Adrenal gland (tissue), 12 donors: Measurements from ENCODE around the gene C9orf40. TPM values are rescaled to one million over a fixed set of nuclear protein-coding genes. Genes with fewer than 3 reads are reported as not detected.

Experiments
- DNase-seq, 7 donors: peaks; one replicate each; pipeline ENCODE4 v3.0.0-alpha.2; 2019 to 2020
- H3K27ac ChIP-seq, 5 donors: fragments of 200-600 bp; sonication (generic) in 4 of 5; 1 replicate in 3 of 5; 2 replicates in 2 of 5; pipeline versions ENCODE4 v1.5.1 to v1.8.0; 2016 to 2020; ENCODE audit warnings: mild to moderate bottlenecking in 1 of 5
- H3K27me3 ChIP-seq: fragments of 200-600 bp; 2 replicates; pipeline ENCODE4 v1.8.0; 2021
- H3K36me3 ChIP-seq, 2 donors: fragments of 200-600 bp; replicated peaks in 1 of 2; 1 replicate in 1 of 2; 2 replicates in 1 of 2; pipeline versions ENCODE4 v1.5.1 to v1.8.0; 2018 to 2022
- H3K4me1 ChIP-seq, 2 donors: fragments of 200-600 bp; replicated peaks in 1 of 2; 1 replicate in 1 of 2; 2 replicates in 1 of 2; pipeline versions ENCODE4 v1.5.1 to v1.8.0; 2018 to 2021
- H3K4me3 ChIP-seq, 4 donors: fragments of 200-600 bp; sonication (generic) in 3 of 4; one replicate each; pipeline ENCODE4 v1.5.1; 2016 to 2018
- H3K9me3 ChIP-seq, 3 donors: fragments of 200-600 bp; sonication (generic) in 1 of 3; replicated peaks in 1 of 3; 1 replicate in 2 of 3; 2 replicates in 1 of 3; pipeline versions ENCODE4 v1.5.1 to v1.8.0; 2016 to 2021
- POLR2A ChIP-seq, 2 donors: fragments of 450-650 bp; IDR thresholded peaks; one replicate each; pipeline ENCODE4 v1.6.1; 2017; ENCODE audit warnings: antibody characterized with exemption in 2 of 2, mild to moderate bottlenecking in 2 of 2, moderate library complexity in 1 of 2
- WGBS, 4 donors: extraction: QIAGEN DNeasy Blood & Tissue Kit in 2 of 4; methylation state at CpG; one replicate each; pipeline versions ENCODE4 v1.1.5 to v1.1.7; 2013 to 2017; 5-methylcytosine and 5-hydroxymethylcytosine counted together
- intact Hi-C, 2 donors: fragments of 100-400 bp; cut with DNase I; formaldehyde crosslinking; loops; one replicate each; pipeline versions ENCODE4 v1.14.1 to v1.15.0; 2022 to 2023
- polyA plus RNA-seq, 3 donors: library from polyadenylated mRNA; stranded (reverse); fragments of 200-250 nt in 2 of 3; fragments of 350-450 nt in 1 of 3; fragmentation: Illumina TruSeq in 1 of 3; extraction: RNeasy Lipid Tissue Mini Kit (QIAGEN cat#74804) in 1 of 3; gene quantifications; one replicate each; pipeline ENCODE4 v1.2.3, GENCODE V29; 2013 to 2014
- total RNA-seq, 9 donors: library from RNA; depleted of rRNA in 4 of 9; stranded (reverse); fragments of >200 nt in 4 of 9; fragments of 120-200 nt in 1 of 9; fragmentation: NEBNext Ultra II Directional in 1 of 9; extraction: Animal tissue kit (Norgen Biotek cat#: 25700) in 1 of 9; gene quantifications; one replicate each; pipeline versions ENCODE4 v1.1.0 to v1.2.4, GENCODE V29; 2013 to 2023
- TF ChIP-seq, protein P1 (sequence below), 6 experiments: fragments of 450-650 bp in 4 of 6; fragments of 200-600 bp in 2 of 6; sonication (generic) in 1 of 6; IDR thresholded peaks; 1 replicate in 5 of 6; 2 replicates in 1 of 6; pipeline versions ENCODE4 v1.5.1 to v1.8.0; 2016 to 2021; ENCODE audit warnings: antibody characterized with exemption in 6 of 6, mild to moderate bottlenecking in 2 of 6, moderate library complexity in 1 of 6
- donor health status: healthy with polysubstance abuse.
- donor health status: Bipolar disorder and iron deficiency.
- donor health status: DM: yes; HTN: yes; CAD: no.
- donor health status: DM: no; HTN: no; CAD: no.
- donor health status: DM: no; HTN: no; CAD: no.
- donor health status: DM: yes; HTN: yes; CAD: no.

Gene C9orf40
- total and polyA plus RNA-seq, 12 donors: 1.4 to 4.6 (median 2.4) TPM

DNA sequence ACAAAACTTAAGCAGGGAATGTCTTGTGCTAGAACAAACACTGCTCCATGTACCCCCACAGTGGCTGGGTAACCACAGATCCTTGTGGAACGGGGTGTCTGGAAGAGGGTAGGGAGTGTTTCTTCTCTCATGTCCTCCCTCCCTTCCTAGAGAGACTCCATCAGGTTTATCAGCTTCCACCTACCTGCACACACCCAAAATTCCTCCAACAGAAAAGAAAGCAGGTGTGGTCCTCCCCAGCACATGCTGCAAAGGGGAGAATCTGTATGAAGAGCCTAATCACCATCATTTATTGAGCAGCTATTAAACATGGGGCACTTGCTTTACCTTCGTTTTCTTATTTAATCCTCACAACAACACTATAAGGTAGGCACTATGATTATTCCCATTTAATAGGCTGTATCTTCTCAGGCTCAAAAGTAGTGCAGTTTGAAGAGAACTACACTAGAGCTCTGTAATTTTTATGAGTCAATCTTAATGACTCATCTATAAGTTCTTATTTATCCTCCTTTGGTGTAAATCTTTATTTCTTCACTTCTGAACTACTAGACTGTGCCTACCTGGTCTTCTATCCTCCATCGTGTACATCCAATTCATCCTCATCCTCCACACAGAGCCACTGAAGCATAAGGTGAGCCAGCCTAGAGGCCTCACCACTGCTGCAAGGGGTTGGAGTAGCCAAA lies 31.6 kb downstream of the C9orf40 start:
- intact Hi-C loops: no loop called here
- 73 to 76% (median 75%) methylated on average over 3 of the region's 3 CpGs for WGBS, 4 donors
- H3K4me3 ChIP-seq: no peak overlapping the region
- H3K27ac ChIP-seq: no peak overlapping the region
- H3K27me3 ChIP-seq: no peaks in the 10 kb centered on the region
- TF ChIP-seq, protein P1, sequence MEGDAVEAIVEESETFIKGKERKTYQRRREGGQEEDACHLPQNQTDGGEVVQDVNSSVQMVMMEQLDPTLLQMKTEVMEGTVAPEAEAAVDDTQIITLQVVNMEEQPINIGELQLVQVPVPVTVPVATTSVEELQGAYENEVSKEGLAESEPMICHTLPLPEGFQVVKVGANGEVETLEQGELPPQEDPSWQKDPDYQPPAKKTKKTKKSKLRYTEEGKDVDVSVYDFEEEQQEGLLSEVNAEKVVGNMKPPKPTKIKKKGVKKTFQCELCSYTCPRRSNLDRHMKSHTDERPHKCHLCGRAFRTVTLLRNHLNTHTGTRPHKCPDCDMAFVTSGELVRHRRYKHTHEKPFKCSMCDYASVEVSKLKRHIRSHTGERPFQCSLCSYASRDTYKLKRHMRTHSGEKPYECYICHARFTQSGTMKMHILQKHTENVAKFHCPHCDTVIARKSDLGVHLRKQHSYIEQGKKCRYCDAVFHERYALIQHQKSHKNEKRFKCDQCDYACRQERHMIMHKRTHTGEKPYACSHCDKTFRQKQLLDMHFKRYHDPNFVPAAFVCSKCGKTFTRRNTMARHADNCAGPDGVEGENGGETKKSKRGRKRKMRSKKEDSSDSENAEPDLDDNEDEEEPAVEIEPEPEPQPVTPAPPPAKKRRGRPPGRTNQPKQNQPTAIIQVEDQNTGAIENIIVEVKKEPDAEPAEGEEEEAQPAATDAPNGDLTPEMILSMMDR (IDR thresholded peaks at IDR 0.05): no peak
- no peak for TF ChIP-seq POLR2A (IDR thresholded peaks at IDR 0.05)
- no peaks in the 10 kb centered on the region for H3K4me1 ChIP-seq
- no peaks in the 10 kb centered on the region for H3K9me3 ChIP-seq
- no peak for DNase-seq
- no peaks in the 10 kb centered on the region for H3K36me3 ChIP-seq

DNA sequence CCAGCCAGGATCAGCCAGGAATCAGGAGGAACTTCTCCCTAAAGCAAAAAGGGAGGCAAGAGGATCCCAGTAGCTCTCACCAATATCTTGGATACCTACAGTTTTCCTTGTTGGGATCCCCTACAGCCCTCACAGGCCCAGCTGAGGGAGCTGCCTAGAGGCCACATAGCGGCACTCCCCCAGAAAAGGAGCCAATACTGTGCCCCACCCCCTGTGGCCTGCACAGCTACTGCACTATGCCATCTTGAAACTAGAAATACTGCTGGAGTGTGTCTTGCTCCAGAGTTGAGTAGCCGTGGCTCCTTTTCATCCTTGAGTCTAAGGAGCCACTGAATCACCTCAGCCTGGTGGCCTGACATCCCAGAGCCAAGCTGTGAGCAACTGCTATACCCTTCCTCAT lies 42.7 kb downstream of the C9orf40 start:
- intact Hi-C loops: no loop called here
- whole genome bisulfite sequencing, 4 donors: 83 to 97% (median 87%) methylated on average over 1 to 2 of the region's 2 CpGs
- H3K27ac ChIP-seq: no peak overlapping the region
- TF ChIP-seq, protein P1 (IDR thresholded peaks at IDR 0.05): no peak
- no peak for TF ChIP-seq POLR2A (IDR thresholded peaks at IDR 0.05)
- no peaks in the 10 kb centered on the region for H3K36me3 ChIP-seq
- H3K4me3 ChIP-seq: no peak overlapping the region
- no peaks in the 10 kb centered on the region for H3K9me3 ChIP-seq
- no peaks in the 10 kb centered on the region for H3K4me1 ChIP-seq
- H3K27me3 ChIP-seq: no peaks in the 10 kb centered on the region
- no peak for DNase-seq

DNA sequence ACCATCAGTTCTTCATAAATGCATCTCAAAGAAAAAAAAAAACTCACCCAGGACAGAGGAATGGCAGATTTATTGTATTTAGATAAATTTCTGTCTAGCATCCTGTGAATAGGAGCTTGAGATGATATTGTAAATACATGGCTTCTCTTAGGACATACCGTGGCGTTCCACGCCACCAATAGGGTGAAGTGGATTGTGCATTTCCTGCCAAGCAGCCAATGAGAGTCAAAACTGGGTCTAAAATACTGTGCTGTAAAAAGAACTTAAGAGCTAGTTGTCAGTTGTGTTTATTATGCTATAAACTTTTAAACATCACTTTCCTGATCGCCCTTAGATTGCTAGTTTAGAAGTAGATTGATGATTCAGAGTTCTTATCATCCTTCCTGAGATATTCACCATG lies 44.0 kb downstream of the C9orf40 start:
- no peaks in the 10 kb centered on the region for H3K27me3 ChIP-seq
- H3K36me3 ChIP-seq: no peaks in the 10 kb centered on the region
- DNase-seq: no peak
- intact Hi-C loops: no loop called here
- no peaks in the 10 kb centered on the region for H3K9me3 ChIP-seq
- TF ChIP-seq POLR2A (IDR thresholded peaks at IDR 0.05): no peak
- TF ChIP-seq, protein P1 (IDR thresholded peaks at IDR 0.05): no peak
- H3K27ac ChIP-seq: no peak overlapping the region
- WGBS, 4 donors: 66 to 87% (median 74%) methylated on average over 4 of the region's 4 CpGs
- no peaks in the 10 kb centered on the region for H3K4me1 ChIP-seq
- H3K4me3 ChIP-seq: no peak overlapping the region

DNA sequence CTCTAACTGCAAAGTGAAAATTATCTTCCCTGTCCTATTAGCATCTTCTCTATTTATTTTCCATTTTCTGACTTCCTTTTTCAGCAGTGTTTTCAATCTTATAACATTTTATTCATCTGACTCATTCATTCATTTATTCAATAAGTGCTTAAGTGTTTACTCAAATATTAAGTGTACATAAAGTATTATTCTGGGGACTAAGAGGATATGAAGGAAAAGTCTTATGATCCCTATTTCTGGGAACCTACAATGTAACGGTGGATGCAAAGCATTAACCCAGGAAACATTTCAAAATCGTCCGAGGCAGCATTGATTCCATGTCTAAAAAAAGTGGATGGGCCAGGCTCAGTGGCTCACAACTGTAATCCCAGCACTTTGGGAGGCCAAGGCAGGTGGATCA lies 45.6 kb downstream of the C9orf40 start:
- no peaks in the 10 kb centered on the region for H3K9me3 ChIP-seq
- H3K4me3 ChIP-seq: no peak overlapping the region
- H3K36me3 ChIP-seq: no peaks in the 10 kb centered on the region
- no peak overlapping the region for H3K27ac ChIP-seq
- intact Hi-C loops: no loop called here
- TF ChIP-seq, protein P1 (IDR thresholded peaks at IDR 0.05): no peak
- no peak for TF ChIP-seq POLR2A (IDR thresholded peaks at IDR 0.05)
- H3K27me3 ChIP-seq: no peaks in the 10 kb centered on the region
- 70 to 82% (median 75%) methylated on average over 3 of the region's 3 CpGs for WGBS, 4 donors
- DNase-seq: no peak
- H3K4me1 ChIP-seq: no peaks in the 10 kb centered on the region
